IMR-90 (cell line): ENCODE results near the gene MLLT3. TPM values are rescaled to one million over a fixed set of nuclear protein-coding genes. Genes with fewer than 3 reads are reported as not detected.

Experiments used
- ATAC-seq: fragments of 200-7000 bp; cut with Tn5 transposase; 2 replicates; pipeline ENCODE4 v1.9.1; 2020; ENCODE audit warnings: low read depth, mild to moderate bottlenecking, moderate library complexity
- BruUV-seq: library from RNA; stranded (reverse); fragments of 400-500 nt; replicated peaks from 2 replicates; lab custom pipeline; 2021; lab: Mats Ljungman, UMichigan
- CTCF ChIA-PET: fragments of 300-600 bp; formaldehyde crosslinking; extraction: SDS; loops from one replicate; lab custom pipeline; 2021; ENCODE audit warnings: antibody characterized with exemption; lab: Yijun Ruan, JAX
- POLR2A ChIA-PET: fragments of 300-600 bp; sonication (Branson Sonifier 250); formaldehyde crosslinking; loops from one replicate; lab custom pipeline; 2022; ENCODE audit warnings: antibody characterized with exemption; ENCODE audit not compliant: unreplicated experiment; lab: Charles Lee
- DNase-seq: peaks from one replicate; pipeline ENCODE4 v3.0.0; 2013
- H2AFZ ChIP-seq: replicated peaks from 2 replicates; pipeline ENCODE3; 2013; ENCODE audit warnings: low read length, mild to moderate bottlenecking; ENCODE audit not compliant: poor library complexity
- H2AK5ac ChIP-seq: 2 replicates; pipeline ENCODE4 v1.6.1; 2013; ENCODE audit warnings: low read depth, low read length, inconsistent platforms
- H2AK9ac ChIP-seq: replicated peaks from 2 replicates; pipeline ENCODE3; 2013; ENCODE audit warnings: mild to moderate bottlenecking, low read depth, low read length, moderate library complexity; ENCODE audit not compliant: poor library complexity
- H2BK120ac ChIP-seq: 2 replicates; pipeline ENCODE4 v1.6.1; 2013; ENCODE audit warnings: low read depth, low read length, inconsistent platforms
- H2BK15ac ChIP-seq: 3 replicates; pipeline ENCODE4 v1.6.1; 2013; ENCODE audit warnings: low read depth, low read length, inconsistent platforms
- H2BK20ac ChIP-seq: 2 replicates; pipeline ENCODE4 v1.6.1; 2013; ENCODE audit warnings: low read depth, mild to moderate bottlenecking, inconsistent platforms, low read length, moderate library complexity
- H2BK5ac ChIP-seq: 2 replicates; pipeline ENCODE4 v1.6.1; 2013; ENCODE audit warnings: mild to moderate bottlenecking, low read depth, low read length, inconsistent platforms; ENCODE audit not compliant: poor library complexity, severe bottlenecking
- H3K14ac ChIP-seq: replicated peaks from 2 replicates; pipeline ENCODE4 v1.6.1; 2013; ENCODE audit warnings: low read depth, low read length, inconsistent platforms
- H3K18ac ChIP-seq: 2 replicates; pipeline ENCODE4 v1.6.1; 2013; ENCODE audit warnings: low read depth, low read length, control low read depth
- H3K23ac ChIP-seq: 2 replicates; pipeline ENCODE4 v1.6.1; 2013; ENCODE audit warnings: low read depth, low read length, inconsistent platforms
- H3K27ac ChIP-seq: 2 replicates; pipeline ENCODE4 v1.5.1; 2013; ENCODE audit warnings: mild to moderate bottlenecking, control low read depth, low read length; ENCODE audit not compliant: insufficient read depth
- H3K27me3 ChIP-seq: 2 replicates; pipeline ENCODE4 v1.6.1; 2013; ENCODE audit warnings: low read length; ENCODE audit not compliant: control insufficient read depth, insufficient read depth
- H3K36me3 ChIP-seq: 2 replicates; pipeline ENCODE4 v1.6.1; 2013; ENCODE audit warnings: low read length, mixed read lengths; ENCODE audit not compliant: control insufficient read depth, insufficient read depth
- H3K4ac ChIP-seq: 2 replicates; pipeline ENCODE4 v1.6.1; 2013; ENCODE audit warnings: low read depth, low read length, inconsistent platforms
- H3K4me1 ChIP-seq: 2 replicates; pipeline ENCODE4 v1.6.1; 2013; ENCODE audit warnings: low read length, mixed read lengths; ENCODE audit not compliant: control insufficient read depth, insufficient read depth
- H3K4me2 ChIP-seq: 2 replicates; pipeline ENCODE4 v1.6.1; 2013; ENCODE audit warnings: low read depth, mild to moderate bottlenecking, control low read depth, low read length, moderate library complexity
- H3K4me3 ChIP-seq: 2 replicates; pipeline ENCODE4 v1.5.1; 2013; ENCODE audit warnings: low read depth, mild to moderate bottlenecking, control low read depth, low read length, moderate library complexity; ENCODE audit not compliant: insufficient read depth
- H3K56ac ChIP-seq: 2 replicates; pipeline ENCODE4 v1.6.1; 2013; ENCODE audit warnings: low read length, inconsistent platforms; ENCODE audit not compliant: insufficient read depth; ENCODE audit errors: extremely low read depth
- H3K79me1 ChIP-seq, 2 experiments: 2 replicates each; pipeline ENCODE4 v1.6.1; 2013; ENCODE audit warnings: low read length in 2 of 2, inconsistent platforms in 1 of 2, low read depth in 1 of 2
- H3K9ac ChIP-seq: 2 replicates; pipeline ENCODE4 v1.6.1; 2013; ENCODE audit warnings: low read depth, low read length, control low read depth
- H3K9me1 ChIP-seq: 2 replicates; pipeline ENCODE4 v1.6.1; 2013; ENCODE audit warnings: low read length, inconsistent platforms; ENCODE audit not compliant: insufficient read depth
- H3K9me3 ChIP-seq: 2 replicates; pipeline ENCODE4 v1.6.1; 2013; ENCODE audit warnings: low read length; ENCODE audit not compliant: control insufficient read depth, insufficient read depth
- H4K20me1 ChIP-seq: 2 replicates; pipeline ENCODE4 v1.6.1; 2013; ENCODE audit warnings: low read length, inconsistent platforms; ENCODE audit not compliant: insufficient read depth
- H4K5ac ChIP-seq: 2 replicates; pipeline ENCODE4 v1.6.1; 2013; ENCODE audit warnings: mild to moderate bottlenecking, low read depth, low read length, control low read depth
- H4K8ac ChIP-seq, 2 experiments: 2 replicates each; pipeline ENCODE4 v1.6.1; 2013; ENCODE audit warnings: low read depth in 2 of 2, low read length in 2 of 2, control low read depth in 1 of 2, inconsistent platforms in 1 of 2
- H4K91ac ChIP-seq: 2 replicates; pipeline ENCODE4 v1.6.1; 2013; ENCODE audit warnings: low read depth, low read length, inconsistent platforms; ENCODE audit not compliant: insufficient read depth
- BHLHE40 ChIP-seq: fragments of 150-350 bp; IDR thresholded peaks from 2 replicates; pipeline ENCODE4 v1.6.1; 2016; ENCODE audit warnings: mild to moderate bottlenecking, low read depth, low read length
- CEBPB ChIP-seq: IDR thresholded peaks from 2 replicates; pipeline ENCODE4 v1.6.1; 2012; ENCODE audit warnings: low read depth, low read length, improper control_type of control experiment
- CHD1 ChIP-seq: IDR thresholded peaks from 2 replicates; pipeline ENCODE4 v1.6.1; 2012; ENCODE audit warnings: low read depth, low read length, improper control_type of control experiment
- CTCF ChIP-seq: conservative IDR thresholded peaks from 2 replicates; pipeline ENCODE4 v1.5.1; 2012; ENCODE audit warnings: mild to moderate bottlenecking, low read depth, low read length, improper control_type of control experiment
- ELK1 ChIP-seq: fragments of 150-350 bp; IDR thresholded peaks from 2 replicates; pipeline ENCODE4 v1.6.1; 2016; ENCODE audit warnings: low read depth, mild to moderate bottlenecking, low read length, moderate library complexity, borderline replicate concordance
- FOS ChIP-seq: fragments of 150-350 bp; IDR thresholded peaks from 2 replicates; pipeline ENCODE4 v1.6.1; 2016; ENCODE audit warnings: low read depth, low read length
- MAZ ChIP-seq: IDR thresholded peaks from 2 replicates; pipeline ENCODE4 v1.6.1; 2012; ENCODE audit warnings: low read depth, mild to moderate bottlenecking, low read length, improper control_type of control experiment, moderate library complexity, borderline replicate concordance
- MXI1 ChIP-seq: IDR thresholded peaks from 2 replicates; pipeline ENCODE4 v1.6.1; 2012; ENCODE audit warnings: low read depth, mild to moderate bottlenecking, low read length, moderate library complexity, borderline replicate concordance
- RAD21 ChIP-seq: IDR thresholded peaks from 2 replicates; pipeline ENCODE4 v1.6.1; 2012; ENCODE audit warnings: low read length, improper control_type of control experiment
- SMC3 ChIP-seq: fragments of 150-350 bp; IDR thresholded peaks from 2 replicates; pipeline ENCODE4 v1.6.1; 2016; ENCODE audit warnings: low read depth, mild to moderate bottlenecking, antibody characterized with exemption, low read length, moderate library complexity
- USF2 ChIP-seq: fragments of 150-350 bp; IDR thresholded peaks from 2 replicates; pipeline ENCODE4 v1.6.1; 2017; ENCODE audit warnings: mild to moderate bottlenecking, antibody characterized with exemption, low read length, low read depth
- WGBS, 2 experiments: methylation state at CpG; one replicate each; pipeline versions ENCODE4 v1.1.5 to v1.1.7; 2013; ENCODE audit warnings: missing lambda C conversion rate in 2 of 2; ENCODE audit not compliant: insufficient read length in 1 of 2; ENCODE audit errors: extremely low coverage in 2 of 2; 5-methylcytosine and 5-hydroxymethylcytosine counted together
- dilution Hi-C: fragments of 300-500 bp; cut with HindIII; formaldehyde crosslinking; loops from one replicate; pipeline ENCODE4 v1.14.3; 2018; ENCODE audit warnings: low sequenced_read_pairs; ENCODE audit not compliant: unreplicated experiment
- in situ Hi-C: fragments of 300-500 bp; cut with MboI; formaldehyde crosslinking; loops from 3 replicates; pipeline ENCODE4 v1.14.3; 2019; ENCODE audit warnings: low sequenced_read_pairs, inconsistent platforms, mixed read lengths
- intact Hi-C: fragments of 100-400 bp; cut with micrococcal nuclease; formaldehyde crosslinking; loops from 2 replicates; pipeline ENCODE4 v1.10.0; 2022
- polyA plus RNA-seq, 3 experiments: library from polyadenylated mRNA; depleted of rRNA; stranded (reverse); fragments of >200 nt; gene quantifications; 2 replicates each; pipeline ENCODE4 v1.2.3, GENCODE V29; 2012; ENCODE audit warnings: low replicate concordance in 1 of 3
- total RNA-seq: library from RNA; depleted of rRNA; stranded (reverse); fragments of >200 nt; gene quantifications from 2 replicates; pipeline ENCODE4 v1.2.3, GENCODE V29; 2012

The MLLT3 gene
- total and polyA plus RNA-seq, 2 of the 4 experiments (the other 2 are of a cell fraction), result 10.4 to 21.1 TPM

DNA sequence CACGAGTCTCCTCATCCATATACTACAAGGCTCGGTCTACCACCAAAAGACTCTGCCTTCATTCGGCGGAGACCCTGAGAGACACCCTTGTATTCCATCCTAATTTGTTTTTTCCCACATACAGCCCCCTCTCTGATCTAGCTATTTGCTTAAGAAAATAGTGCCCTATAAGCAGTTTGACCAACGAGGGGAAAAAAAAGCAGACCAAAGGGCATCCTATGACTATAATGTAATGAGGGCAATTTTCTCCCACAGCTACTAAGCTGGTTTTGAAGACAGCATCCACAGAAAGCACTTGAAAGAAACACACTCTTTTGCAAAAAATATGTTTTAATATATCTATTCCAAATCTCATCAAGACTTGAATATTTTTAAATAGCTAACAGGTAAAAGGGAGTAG is 147.8 kb downstream of the MLLT3 start:
- no peaks in the 10 kb centered on the region for H3K36me3 ChIP-seq
- no peak overlapping the region for H3K23ac ChIP-seq
- no peak overlapping the region for H4K91ac ChIP-seq
- no peaks in the 10 kb centered on the region for H3K9me3 ChIP-seq
- H2BK5ac ChIP-seq, result no peak overlapping the region
- H3K4me3 ChIP-seq, result no peak overlapping the region
- in situ Hi-C loops, result no loop called here
- dilution Hi-C loops, result no loop called here
- TF ChIP-seq CEBPB (no peak), FOS (no peak), CHD1 (no peak), MXI1 (no peak), CTCF (no peak), USF2 (no peak), SMC3 (no peak), MAZ (no peak), BHLHE40 (no peak), ELK1 (no peak), RAD21 (no peak)
- no peak overlapping the region for H3K14ac ChIP-seq
- intact Hi-C loops, result no loop called here
- no peak for ATAC-seq
- H2BK120ac ChIP-seq, result no peak overlapping the region
- WGBS, 2 experiments, result no CpG with 5 or more reads among the region's 5 CpGs
- H2AK5ac ChIP-seq, result no peak overlapping the region
- H3K27me3 ChIP-seq, result no peaks in the 10 kb centered on the region
- H3K79me1 ChIP-seq, result peaks cover 3 to 6% of the 10 kb centered on the region in 2 experiments; a peak in 3 of 4 replicates
- no peak overlapping the region for H2AK9ac ChIP-seq
- H4K8ac ChIP-seq, result no peak overlapping the region
- peaks cover 3% of the 10 kb centered on the region; the same call in 1 of the 2 replicates for H4K20me1 ChIP-seq
- H2AFZ ChIP-seq, result no peak overlapping the region
- H3K4me2 ChIP-seq, result no peak overlapping the region
- CTCF ChIA-PET, result interaction anchor here (1.1 kb wide), 1 partner anchor 15 kb away, joined by 4 read pairs; no protein-coding TSS in a partner anchor
- POLR2A ChIA-PET, result no interaction called here
- H3K9ac ChIP-seq, result no peak overlapping the region
- no peak overlapping the region for H2BK15ac ChIP-seq
- H3K27ac ChIP-seq, result no peak overlapping the region
- no peak overlapping the region for H3K56ac ChIP-seq
- H4K5ac ChIP-seq, result no peak overlapping the region
- H3K4me1 ChIP-seq, result peaks cover 2% of the 10 kb centered on the region
- no peaks in the 10 kb centered on the region for H3K9me1 ChIP-seq
- H2BK20ac ChIP-seq, result no peak overlapping the region
- no TSS peak for BruUV-seq
- H3K4ac ChIP-seq, result no peak overlapping the region
- no peak overlapping the region for H3K18ac ChIP-seq
- no peak for DNase-seq
